RPMI7951 (cell line): ENCODE data around the gene SOCS4. TPM values are rescaled to one million over a fixed set of nuclear protein-coding genes. Genes with fewer than 3 reads are reported as not detected.
A peak's percentile ranks its signal among the peaks of the same experiment; 100 is the strongest.
"Not testable (repeated sequence)": the region's sequence is repeated elsewhere in the genome, so short reads cannot be mapped to it uniquely, and the experiment has no call there.

ENCODE experiments used
- DNase-seq: peaks from one replicate; pipeline ENCODE4 v3.0.0-alpha.2; 2012; ENCODE audit warnings: low read depth
- total RNA-seq: library from RNA; depleted of rRNA; stranded (reverse); fragments of >200 nt; shearing (Covaris generic); gene quantifications from 2 replicates; pipeline ENCODE4 v1.2.3, GENCODE V29; 2014

Gene SOCS4
- total RNA-seq, 1 experiment from 2014 or later: 16.0 TPM

DNA sequence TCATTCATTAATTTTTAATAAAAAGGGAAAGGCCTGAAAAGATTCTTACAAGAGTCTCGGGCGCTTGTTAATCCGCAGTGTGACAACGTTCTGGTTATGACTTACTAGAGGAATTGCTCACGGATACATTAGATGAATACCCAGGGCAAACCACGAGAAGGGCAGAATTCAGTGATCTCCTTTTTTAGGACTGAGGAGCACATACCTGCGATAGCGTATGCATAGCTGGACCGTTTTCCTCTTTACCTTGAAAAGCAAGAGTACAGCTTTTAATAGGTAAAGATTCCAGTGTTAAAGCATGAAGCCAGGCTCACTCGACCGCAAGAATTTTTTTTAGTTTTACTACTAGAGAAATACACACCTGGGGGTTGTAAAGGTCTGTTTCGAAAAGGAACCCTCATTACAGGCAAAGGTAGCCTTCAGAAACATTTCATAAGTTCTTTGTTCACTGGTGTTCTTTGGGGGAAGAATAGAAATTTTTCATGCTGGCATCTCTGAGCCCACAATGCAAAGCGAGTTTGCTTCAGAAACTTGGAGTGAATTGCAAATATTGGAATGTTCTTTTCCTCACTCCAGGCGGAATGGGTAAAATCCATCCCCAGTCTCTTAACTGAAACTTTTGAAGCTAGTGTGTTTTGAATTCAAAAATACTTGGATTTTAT, 25.4 kb downstream of the SOCS4 start:
- no peak for DNase-seq

DNA sequence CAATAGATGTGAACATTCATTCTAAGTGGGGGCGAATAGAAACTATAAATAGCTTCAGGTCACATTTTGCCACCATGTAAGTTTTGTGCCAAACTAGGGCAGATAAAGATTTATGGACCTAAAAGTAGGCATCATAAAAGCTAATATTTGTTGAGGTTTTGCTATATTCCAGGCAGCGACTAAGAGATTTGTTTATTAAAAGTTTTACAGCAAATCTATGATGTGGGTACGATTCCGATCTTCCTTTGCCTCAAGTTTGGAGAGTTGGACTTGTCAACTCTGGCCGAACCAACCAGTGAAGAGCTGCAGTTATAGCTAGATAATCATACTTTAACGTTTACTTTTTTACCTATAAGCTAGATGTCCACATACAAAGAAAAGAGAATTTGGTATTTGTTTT, 26.0 kb downstream of the SOCS4 start:
- no peak for DNase-seq

DNA sequence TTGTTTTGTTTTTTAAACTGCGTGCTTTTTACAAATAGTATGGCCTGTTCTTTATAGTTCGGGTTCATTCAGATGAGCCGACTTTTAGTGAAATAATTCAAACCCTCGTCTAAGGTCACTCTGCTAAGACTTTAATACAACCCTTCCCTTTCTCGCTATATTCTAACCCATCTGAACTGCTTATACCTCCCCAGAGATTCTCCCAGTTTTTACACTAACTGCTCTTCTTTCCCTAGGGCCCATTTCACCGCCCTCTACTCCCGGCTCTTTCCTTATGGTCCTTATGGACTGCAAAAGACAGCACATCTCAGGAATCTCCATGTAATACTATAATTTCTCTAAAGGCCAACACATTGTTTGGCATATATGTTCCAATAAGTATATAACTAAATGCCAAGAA, 26.5 kb downstream of the SOCS4 start:
- DNase-seq: no peak

DNA sequence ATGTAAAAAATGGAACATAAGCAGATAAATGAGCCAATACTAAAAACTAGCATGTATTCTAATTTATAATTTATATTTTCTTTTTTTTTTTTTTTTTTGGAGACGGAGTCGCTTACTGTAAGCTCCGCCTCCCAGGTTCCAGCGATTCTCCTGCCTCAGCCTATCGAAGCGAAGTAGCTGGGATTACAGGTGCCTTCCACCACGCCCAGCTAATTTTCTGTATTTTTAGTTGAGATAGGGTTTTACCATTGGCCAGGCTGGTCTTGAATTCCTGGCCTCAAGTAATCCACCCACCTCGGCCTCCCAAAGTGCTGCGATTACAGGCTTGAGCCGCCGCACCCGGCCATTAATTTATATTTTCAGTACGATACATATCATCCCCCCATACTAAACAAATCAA, 27.1 kb downstream of the SOCS4 start:
- DNase-seq: no peak

DNA sequence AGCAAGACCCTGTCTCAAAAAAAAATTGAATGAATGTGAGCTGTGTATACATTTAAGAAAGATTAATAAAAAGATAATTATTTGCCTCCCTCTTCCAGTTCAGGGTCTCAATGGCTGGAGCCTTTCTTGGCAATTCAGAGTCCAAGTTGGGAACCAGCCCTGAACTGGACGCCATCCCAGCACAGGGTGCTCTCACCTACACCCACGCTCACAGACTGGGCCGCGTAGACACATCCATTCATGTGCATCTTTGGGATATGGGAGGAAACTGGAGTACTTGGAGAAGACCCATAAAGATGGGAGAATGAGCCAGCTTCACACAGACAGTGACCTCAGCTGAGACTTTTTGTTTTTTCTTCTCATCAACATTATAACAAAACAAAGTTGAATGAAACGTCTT, 30.9 kb downstream of the SOCS4 start:
- no peak for DNase-seq

DNA sequence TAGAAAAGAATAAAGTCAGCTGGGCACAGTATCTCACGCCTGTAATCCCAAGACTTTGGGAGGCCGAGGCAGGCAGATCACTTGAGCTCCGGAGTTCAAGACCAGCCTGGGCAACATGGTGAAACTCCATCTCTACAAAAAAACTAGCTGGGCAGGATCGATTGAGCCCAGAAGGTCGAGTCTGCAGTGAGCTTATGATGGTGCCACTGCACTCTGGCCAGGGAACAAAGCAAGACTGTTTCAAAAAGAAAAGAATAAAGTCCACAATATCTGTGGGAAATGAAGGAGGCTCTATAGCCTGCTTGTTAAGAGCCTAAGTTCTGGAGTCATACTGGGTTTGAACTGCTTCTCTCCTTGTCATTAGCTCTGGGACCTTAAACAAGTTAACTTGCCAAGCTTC, 32.3 kb downstream of the SOCS4 start:
- no peak for DNase-seq

DNA sequence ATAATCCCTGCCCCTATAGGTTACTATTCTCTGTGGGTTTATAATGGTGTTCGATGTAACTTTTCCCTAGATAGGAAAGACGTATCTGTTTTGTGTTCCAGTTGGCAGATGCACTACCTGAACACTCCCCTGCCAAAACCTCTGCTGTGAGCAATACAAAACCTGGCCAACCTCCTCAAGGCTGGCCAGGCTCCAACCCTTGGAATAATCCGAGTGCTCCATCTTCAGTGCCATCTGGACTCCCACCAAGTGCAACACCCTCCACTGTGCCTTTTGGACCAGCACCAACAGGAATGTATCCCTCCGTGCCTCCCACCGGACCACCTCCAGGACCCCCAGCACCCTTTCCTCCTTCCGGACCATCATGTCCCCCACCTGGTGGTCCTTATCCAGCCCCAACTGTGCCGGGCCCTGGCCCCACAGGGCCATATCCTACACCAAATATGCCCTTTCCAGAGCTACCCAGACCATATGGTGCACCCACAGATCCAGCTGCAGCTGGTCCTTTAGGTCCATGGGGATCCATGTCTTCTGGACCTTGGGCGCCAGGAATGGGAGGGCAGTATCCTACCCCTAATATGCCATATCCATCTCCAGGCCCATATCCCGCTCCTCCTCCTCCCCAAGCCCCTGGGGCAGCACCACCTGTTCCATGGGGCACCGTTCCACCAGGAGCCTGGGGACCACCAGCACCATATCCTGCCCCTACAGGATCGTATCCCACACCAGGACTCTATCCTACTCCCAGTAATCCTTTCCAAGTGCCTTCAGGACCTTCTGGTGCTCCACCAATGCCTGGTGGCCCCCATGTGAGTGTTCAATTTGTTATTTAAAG, 35.7 kb downstream of the SOCS4 start:
- DNase-seq: no peak

DNA sequence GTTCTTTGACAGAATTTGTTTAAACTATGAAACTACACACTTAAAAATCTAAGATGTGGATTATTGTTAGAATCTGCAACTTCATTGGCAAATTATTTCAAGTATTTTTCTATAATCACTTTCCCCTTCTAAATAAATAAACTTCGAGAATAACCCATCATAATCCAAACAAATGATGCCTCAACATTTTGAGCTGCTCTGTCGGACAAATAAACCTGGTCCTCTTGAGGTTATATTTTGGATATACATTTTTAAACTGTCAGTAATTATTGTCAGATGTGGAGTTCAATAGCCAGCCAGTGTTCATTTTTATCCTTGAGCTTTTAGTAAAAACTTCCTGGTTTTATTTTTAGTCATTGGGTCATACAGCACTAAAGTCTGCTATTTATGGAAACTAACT, 37.9 kb downstream of the SOCS4 start:
- DNase-seq: not testable (repeated sequence)

DNA sequence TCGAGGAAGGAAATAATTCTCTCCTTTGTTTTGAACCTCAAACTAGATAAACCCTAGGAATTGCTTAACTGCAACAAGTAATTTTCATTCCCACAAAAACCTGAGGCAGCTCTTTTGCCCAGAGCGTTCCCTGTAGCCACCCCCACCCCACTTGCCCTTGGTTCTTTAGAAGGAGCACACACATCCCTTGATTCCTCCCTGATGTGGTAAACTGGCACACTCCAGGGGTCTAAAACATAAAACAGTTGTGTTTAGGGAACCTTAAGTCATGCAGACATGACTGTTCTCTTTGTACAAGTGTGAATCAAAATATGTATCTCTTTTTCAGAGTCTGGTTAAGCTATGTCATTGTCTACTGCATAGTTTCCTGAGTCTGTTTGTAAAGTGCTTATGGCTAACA, 38.4 kb downstream of the SOCS4 start:
- no peak for DNase-seq

DNA sequence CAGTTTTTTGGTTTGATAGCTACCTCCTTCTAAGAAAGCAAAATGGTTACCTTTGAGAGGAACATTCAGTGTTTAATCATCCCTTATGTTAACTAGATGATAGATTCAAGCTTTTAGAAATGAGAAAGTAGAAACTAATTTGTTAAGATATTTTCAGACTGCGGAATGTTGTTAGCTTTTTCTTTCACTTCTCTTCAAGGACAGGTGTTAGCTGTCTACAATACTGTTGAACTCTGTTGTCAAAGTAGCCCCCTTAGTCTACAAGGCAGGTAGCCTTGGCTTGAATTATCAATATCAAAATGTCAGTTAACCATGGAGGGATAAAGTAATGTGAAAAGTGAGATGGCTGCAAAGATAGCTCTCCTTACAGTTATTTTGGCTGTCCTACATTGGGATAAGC, 39.2 kb downstream of the SOCS4 start:
- DNase-seq: no peak

DNA sequence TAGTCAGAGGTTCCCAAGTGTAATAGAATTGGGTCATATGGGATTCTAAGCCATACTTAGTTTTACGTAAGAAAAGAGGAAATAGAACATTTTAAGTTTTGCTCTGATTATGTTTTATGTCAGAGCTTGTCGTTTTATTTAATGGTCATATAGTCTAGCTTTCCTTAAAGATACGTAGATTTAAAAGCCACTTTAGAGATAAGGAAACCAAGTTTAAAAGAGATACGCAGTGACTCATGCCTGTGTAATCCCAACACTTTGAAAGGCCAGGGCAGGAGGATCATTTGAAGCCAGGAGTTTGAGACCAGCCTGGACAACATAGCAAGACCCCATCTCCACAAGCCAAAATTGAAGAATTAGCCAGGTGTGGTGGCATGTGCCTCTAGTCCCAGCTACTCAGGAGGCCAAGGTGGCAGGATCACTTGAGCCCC, 44.0 kb downstream of the SOCS4 start:
- DNase-seq: peak; percentile 39

DNA sequence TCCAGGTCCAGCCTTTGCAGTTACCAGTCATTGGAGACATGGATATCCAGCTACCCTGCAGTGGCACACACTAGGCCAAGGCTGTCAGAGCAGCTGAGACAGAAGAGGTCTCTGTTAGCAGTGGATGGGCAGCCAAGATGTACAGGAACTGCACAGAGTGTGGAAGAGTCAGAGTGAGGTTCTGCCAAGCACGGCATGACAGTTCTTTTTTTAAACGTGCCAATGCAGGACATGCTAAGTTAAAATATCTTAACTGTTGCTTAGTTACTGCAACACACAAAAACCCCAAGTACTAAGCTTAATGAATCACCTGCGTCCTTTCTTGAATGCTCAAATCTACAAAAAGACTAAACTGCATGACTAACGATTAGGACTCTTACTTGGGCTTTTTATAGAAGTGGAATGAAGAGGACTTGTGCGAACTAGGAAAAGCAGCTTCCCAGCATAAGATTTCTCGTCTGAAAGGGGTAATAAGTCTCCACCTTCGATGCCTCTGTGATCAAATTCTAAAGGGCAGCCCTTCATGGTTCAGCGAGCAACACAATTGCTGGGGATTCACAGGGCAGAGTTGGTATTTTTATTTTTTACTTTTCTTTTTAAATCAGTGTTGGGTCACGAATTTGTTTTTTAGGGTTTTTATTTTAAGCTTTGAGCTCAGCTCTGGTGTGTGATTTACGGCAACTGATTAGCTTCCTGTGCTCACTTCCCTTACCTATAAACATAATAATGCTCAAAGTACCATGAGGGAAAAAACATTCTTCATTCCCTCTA, 45.0 kb downstream of the SOCS4 start:
- DNase-seq: peak; percentile 92

DNA sequence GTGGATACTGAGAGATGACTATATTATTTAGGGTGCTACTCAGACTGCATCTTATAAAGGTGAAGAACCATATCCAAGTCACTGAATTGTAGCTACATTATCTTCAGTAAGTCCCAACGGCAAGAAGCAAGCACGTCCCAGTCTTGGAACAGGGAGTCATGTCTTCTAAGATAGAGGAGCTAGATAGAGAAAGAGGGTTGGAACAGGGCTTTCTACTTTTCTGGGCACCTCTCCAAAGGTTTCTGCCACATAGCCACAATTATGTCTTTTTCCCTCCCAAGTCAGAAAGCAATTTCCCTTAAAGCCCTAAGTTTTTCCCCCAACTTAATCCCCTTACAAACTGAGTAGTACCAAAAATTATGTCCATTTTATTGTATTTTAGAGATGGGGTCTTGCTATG, 46.8 kb downstream of the SOCS4 start:
- DNase-seq: peak; percentile 64

DNA sequence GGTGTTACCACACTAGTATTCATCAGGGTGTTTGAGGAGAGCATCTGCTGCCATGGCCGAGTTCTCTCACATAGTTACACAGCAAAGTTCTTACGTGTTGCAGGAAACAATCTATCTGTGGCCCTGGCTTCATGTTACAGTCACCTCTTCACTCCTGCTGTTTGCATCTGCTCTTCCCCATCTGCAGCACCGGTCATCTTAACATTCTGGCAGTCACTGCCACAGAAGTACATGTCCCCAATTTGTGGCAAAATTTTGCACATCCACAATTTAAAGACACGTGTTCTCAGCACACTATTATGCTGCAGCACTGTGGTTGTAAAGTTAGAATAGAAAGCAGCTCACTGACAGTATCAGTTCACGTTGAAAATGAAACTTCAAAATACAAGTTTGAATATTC, 47.6 kb downstream of the SOCS4 start:
- no peak for DNase-seq

DNA sequence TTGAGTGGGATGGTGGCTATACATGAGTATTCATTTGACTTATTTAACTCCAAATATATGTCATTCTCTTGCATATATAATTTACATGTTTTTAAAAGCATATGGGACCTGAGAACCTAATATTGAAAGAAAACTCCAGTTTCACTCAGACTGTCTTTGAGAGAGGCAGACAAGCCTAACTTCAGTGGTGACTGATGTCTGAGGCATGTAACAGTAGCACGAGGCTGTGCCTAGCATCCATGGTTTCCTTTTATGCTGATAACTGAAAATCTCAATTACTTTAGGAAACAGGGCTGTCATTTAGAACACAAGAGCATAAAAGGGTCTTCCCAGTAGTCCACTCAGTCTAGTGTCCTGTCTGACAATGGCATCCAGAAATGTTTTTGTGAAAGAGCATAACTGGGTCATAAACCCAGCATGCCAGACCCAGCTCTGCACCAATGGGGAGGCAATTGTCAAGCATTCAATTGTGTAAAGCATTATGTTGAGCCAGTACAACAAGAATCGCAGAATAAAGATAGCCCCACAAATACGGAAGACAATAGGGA, 48.7 kb downstream of the SOCS4 start:
- no peak for DNase-seq

DNA sequence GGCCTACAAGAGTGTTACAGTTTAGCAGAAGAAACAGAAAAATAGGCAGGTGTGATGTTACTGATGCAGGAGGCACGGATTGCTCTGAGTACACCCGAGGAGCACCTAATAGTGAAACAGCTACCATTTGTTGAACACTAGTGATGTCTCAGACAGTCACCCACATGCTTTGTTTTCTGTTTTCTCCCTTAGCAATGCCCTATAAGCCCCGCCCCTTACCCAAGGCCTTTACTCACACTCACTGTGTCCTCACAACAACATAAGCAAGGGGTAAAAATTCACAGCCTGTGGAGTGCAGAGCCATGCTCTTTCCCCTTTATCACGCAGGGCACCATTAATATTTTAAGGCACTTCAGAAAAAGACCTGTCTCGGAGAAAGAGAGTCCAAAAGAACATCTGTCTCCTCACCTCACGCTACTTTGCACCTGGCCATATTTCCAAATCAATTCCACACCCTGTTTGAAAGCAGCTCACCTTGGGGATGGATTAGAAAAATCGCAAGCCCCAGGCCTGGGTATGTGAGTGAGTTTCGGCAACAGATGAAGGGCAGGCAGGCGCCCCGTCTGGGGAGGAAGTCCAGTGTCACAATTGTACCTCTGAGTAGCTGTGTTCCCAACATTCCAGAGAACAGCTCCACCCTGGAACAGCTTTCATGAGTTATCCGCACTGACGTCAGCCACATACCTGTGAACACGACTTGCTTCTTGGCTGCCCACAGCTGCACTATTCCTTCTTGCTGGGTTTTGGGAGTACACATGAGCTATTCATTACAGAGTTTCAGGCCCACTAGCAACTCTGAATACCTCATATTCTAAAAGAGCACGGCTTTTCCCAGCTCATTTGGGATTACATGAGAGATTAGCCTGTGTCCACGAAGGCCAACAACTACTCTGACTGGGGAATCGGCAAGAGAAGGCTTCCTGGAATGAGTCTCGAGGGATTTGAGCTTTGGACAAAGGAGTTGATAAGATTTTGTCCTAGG, 50.4 kb downstream of the SOCS4 start:
- peak; percentile 17 for DNase-seq

DNA sequence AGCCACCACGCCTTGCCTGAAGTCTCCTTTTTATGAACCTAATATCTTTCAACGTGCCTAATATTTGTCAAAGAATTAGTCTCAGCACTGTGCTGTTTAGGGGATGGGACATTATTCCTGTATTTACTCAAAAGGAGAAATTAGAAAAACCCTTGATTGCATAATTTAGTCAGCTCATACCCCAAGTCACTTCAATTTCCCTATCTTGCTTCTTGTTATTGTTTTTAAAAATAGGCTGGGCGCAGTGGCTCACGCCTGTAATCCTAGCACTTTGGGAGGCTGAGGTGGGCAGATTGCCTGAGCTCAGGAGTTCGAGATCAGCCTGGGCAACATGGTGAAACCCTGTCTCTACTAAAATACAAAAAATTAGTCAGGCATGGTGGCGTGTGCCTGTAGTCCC, 52.9 kb downstream of the SOCS4 start:
- DNase-seq: not testable (repeated sequence)

DNA sequence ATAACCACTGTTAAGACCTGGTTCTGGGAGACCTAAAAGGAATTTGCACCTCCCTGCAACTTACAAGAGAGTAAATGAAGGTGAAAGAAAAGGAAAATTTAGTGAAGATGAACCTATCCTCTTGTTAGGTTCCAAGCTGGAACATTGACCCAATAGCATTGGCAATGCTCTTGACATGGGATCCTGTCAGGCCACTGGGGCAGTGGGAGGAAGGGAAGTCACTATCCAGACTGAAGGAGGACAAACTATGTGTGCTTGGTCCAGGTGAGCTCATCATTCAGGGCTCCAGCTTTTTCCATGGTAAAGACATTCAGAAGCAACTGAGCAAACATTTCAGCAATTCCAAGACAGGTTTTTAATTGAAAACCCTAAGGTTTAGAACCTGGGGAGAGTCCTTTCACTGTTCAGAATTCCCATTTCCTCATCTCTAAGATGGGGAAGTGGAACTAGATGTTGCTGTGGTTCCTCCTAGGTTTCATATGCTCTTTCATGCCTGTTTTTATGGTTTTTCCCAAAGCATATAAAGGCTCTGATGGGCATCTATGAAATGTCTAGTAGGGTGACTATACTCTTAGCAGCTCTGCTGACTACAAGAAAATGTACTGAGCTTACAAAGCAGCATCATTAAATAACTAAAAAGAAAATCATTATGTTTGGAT, 57.5 kb downstream of the SOCS4 start:
- no peak for DNase-seq

DNA sequence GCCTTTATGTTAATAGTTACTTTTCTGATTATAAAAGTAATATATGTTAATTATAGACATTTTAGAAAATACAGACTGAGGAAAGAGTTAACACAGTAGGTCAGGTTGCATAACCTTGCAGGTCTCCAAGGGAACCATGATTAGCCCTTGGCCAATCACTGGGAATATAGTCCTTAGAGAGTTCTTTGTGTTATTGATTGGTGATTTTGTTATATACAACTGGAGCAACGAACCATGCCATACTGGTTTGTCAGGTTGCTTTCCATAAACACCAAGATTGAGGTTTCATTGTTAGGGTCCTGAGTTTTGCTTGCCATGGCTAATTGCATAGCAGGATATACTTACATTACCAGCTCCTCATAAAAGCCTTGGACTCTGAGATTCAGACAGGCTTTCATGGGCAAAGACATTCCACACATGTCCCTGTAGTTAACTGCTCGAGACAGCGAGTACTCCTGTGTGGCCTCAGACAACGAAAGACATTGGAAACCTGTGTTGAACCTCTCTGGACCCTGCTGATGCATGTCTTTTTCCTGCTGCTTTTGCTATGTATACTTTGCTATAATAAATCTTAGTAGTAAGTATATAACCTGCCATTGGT, 58.1 kb downstream of the SOCS4 start:
- no peak for DNase-seq

DNA sequence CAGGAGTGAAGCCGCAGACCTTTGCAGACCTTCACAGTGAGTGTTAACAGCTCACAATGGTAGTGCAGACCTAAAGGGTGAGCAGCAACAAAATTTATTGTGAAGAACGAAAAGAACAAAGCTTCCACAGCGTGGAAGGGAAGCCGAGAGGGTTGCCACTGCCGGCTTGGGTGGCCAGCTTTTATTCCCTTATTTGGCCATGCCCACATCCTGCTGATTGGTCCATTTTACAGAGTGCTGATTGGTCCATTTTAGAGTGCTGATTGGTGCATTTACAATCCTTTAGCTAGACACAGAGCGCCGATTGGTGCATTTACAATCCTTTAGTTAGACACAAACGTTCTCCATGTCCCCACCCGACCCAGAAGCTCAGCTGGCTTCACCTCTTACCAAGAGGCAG, 59.9 kb downstream of the SOCS4 start:
- DNase-seq: no peak
